Lower leg skin (tissue), 4 donors: ENCODE results near the gene METTL21A. TPM values are rescaled to one million over a fixed set of nuclear protein-coding genes. Genes with fewer than 3 reads are reported as not detected.
"Not testable (repeated sequence)": the region's sequence is repeated elsewhere in the genome, so short reads cannot be mapped to it uniquely, and the experiment has no call there.

ENCODE experiments used
- DNase-seq, 2 donors: peaks; one replicate each; pipeline ENCODE4 v3.0.0-alpha.2; 2019; ENCODE audit warnings: low spot score in 2 of 2
- H3K4me3 ChIP-seq: fragments of 200-600 bp; sonication (generic); 2 replicates; pipeline ENCODE4 v1.5.1; 2017; ENCODE audit warnings: mild to moderate bottlenecking, low read depth; ENCODE audit not compliant: poor library complexity, severe bottlenecking
- POLR2A ChIP-seq, 2 donors: fragments of 450-650 bp; IDR thresholded peaks; one replicate each; pipeline ENCODE4 v1.6.1; 2016 to 2017; ENCODE audit warnings: antibody characterized with exemption in 2 of 2, mild to moderate bottlenecking in 1 of 2, moderate library complexity in 1 of 2
- WGBS, 2 donors: methylation state at CpG; one replicate each; pipeline ENCODE4 v1.1.5; 2018; 5-methylcytosine and 5-hydroxymethylcytosine counted together
- intact Hi-C: fragments of 100-400 bp; cut with DNase I; formaldehyde crosslinking; loops from one replicate; pipeline ENCODE4 v1.15.0; 2023; ENCODE audit warnings: low total_unique reads
- total RNA-seq, 4 donors: library from RNA; depleted of rRNA; stranded (reverse); fragments of >200 nt; gene quantifications; one replicate each; pipeline ENCODE4 v1.1.0, GENCODE V29; 2016
- TF ChIP-seq, protein P1 (sequence below), 3 donors: fragments of 450-650 bp; IDR thresholded peaks; one replicate each; pipeline ENCODE4 v1.5.1; 2016; ENCODE audit warnings: antibody characterized with exemption in 3 of 3, mild to moderate bottlenecking in 3 of 3, moderate library complexity in 2 of 3

METTL21A gene
- total RNA-seq, 4 donors from 2014 or later: 4.5 to 18.4 (median 10.2) TPM

DNA sequence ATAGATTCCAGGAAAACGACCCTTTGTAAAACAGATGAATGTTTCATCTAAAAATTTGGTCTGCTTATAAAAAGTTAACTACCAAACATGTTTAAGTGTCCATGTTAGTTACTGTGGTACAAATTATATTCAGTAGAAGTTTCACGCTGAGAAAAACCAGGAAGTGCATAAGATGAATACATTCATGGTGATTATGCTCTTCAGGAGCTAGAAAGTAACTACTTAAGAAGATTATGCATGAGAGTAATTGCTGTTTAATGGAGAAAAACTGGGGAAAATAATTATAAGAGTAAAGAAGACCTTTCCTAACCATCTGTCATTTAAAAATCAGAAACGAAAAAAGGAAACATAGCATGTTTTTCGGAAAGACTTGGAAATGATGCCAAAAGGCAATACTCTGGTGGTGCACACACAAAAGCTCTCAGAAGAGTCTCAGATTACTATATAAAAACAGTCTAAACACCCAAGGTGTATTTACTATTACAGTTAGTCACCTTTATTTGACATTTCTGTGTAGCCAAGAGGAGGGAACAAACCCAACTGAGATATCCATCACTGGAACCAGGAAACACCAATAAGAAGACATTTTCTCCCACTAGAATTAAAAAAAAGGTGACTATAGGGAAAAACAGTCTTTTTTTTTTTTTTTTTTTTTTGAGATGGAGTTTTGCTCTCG is 38.8 kb upstream of the METTL21A start:
- no peak overlapping the region for H3K4me3 ChIP-seq
- TF ChIP-seq, protein P1, sequence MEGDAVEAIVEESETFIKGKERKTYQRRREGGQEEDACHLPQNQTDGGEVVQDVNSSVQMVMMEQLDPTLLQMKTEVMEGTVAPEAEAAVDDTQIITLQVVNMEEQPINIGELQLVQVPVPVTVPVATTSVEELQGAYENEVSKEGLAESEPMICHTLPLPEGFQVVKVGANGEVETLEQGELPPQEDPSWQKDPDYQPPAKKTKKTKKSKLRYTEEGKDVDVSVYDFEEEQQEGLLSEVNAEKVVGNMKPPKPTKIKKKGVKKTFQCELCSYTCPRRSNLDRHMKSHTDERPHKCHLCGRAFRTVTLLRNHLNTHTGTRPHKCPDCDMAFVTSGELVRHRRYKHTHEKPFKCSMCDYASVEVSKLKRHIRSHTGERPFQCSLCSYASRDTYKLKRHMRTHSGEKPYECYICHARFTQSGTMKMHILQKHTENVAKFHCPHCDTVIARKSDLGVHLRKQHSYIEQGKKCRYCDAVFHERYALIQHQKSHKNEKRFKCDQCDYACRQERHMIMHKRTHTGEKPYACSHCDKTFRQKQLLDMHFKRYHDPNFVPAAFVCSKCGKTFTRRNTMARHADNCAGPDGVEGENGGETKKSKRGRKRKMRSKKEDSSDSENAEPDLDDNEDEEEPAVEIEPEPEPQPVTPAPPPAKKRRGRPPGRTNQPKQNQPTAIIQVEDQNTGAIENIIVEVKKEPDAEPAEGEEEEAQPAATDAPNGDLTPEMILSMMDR (IDR thresholded peaks at IDR 0.05): no peak
- no peak for TF ChIP-seq POLR2A (IDR thresholded peaks at IDR 0.05)
- no peak for DNase-seq
- WGBS, 2 donors: 47 to 51% methylated on average over 5 of the region's 5 CpGs
- intact Hi-C loops: no loop called here

DNA sequence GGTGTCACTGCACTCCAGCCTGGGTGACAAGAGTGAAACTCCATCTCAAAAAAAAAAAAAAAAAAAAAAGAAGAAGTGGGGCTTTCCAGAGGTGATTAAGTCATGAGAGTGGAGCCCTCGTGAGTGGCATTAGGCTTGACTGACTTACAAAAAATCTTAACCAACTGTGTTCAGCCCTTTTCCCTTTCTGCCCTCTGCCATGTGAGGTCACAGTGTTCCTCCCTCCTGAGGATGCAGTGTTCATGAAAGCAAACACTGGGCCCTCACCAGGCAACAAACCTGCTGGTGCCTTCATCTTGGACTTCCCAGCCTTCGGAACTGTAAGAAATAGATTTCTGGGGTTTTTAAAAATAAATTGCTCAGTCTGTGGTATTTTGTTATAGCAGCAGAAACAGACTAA is 37.0 kb upstream of the METTL21A start:
- H3K4me3 ChIP-seq: no peak overlapping the region
- WGBS, 2 donors: 67 to 68% methylated on average over 2 of the region's 2 CpGs
- intact Hi-C loops: no loop called here
- DNase-seq: no peak
- no peak for TF ChIP-seq POLR2A (IDR thresholded peaks at IDR 0.05)
- TF ChIP-seq, protein P1 (IDR thresholded peaks at IDR 0.05): no peak

DNA sequence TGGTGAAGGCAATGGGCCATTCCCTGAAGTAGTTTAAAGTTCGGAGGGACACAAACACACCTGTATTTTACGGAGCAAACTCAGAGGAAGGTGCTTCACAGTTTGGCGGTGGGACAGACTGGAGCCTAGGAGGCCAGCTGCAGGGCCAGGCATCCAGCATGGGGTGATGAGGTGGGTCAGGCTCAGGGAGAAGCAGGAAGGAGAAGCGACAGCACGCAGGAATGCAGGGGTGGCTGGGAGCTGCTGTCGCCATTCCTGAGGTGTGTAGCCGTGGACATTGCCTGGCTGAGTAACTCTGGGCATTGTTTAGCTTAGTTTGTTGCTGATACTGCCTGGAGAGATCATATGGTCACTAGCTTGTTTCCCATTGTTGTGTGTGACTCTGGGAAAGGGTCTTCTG is 35.8 kb upstream of the METTL21A start:
- no peak for TF ChIP-seq POLR2A (IDR thresholded peaks at IDR 0.05)
- TF ChIP-seq, protein P1 (IDR thresholded peaks at IDR 0.05): no peak
- H3K4me3 ChIP-seq: no peak overlapping the region
- WGBS, 2 donors: 85 to 89% methylated on average over 7 of the region's 7 CpGs

DNA sequence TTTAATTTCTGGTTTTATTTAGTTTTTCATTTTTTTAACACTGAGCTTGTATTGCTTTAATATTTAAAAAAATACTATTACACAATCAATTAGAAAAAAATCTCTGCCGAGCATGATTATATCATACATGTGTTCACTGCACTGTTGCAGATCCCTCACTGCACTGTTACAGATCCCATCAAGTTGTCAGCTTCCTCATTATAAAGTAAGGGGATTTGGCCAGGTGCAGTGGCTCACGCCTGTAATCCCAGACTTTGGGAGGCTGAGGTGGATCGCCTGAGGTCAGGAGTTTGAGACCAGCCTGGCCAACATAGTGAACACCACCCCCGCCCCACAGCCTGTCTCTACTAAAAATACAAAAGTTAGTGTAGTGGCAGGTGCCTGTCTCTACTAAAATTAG is 33.0 kb upstream of the METTL21A start:
- no peak for DNase-seq
- no peak overlapping the region for H3K4me3 ChIP-seq
- intact Hi-C loops: no loop called here
- 76 to 77% methylated on average over 4 of the region's 4 CpGs for WGBS, 2 donors
- TF ChIP-seq, protein P1 (IDR thresholded peaks at IDR 0.05): no peak
- TF ChIP-seq POLR2A (IDR thresholded peaks at IDR 0.05): no peak

More for the DNA sequence above, 35.8 kb upstream of the METTL21A start:
- intact Hi-C loops: no loop called here
- no peak for DNase-seq

DNA sequence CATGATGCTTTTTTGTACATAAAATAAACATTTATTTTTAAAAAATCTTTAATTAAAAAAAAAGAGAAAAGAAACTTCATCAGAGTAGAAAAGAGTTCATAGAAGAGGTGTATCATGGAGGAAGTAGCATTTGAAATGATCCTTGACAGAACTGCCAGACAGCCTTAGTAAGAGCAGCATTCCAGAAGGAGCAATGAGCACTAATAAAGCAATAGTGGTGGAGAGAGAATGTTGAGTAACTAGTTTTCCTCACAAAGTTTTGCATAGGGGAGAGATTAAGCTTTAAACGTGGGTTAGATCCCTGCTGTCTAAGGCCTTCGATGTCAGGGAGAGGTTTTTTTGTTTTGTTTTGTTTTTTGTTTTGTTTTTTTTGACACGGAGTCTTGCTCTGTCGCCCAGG is 29.8 kb upstream of the METTL21A start:
- no peak for TF ChIP-seq POLR2A (IDR thresholded peaks at IDR 0.05)
- TF ChIP-seq, protein P1 (IDR thresholded peaks at IDR 0.05): no peak
- intact Hi-C loops: no loop called here
- no peak overlapping the region for H3K4me3 ChIP-seq
- no peak for DNase-seq
- WGBS, 2 donors: 60 to 75% methylated on average over 4 of the region's 4 CpGs

DNA sequence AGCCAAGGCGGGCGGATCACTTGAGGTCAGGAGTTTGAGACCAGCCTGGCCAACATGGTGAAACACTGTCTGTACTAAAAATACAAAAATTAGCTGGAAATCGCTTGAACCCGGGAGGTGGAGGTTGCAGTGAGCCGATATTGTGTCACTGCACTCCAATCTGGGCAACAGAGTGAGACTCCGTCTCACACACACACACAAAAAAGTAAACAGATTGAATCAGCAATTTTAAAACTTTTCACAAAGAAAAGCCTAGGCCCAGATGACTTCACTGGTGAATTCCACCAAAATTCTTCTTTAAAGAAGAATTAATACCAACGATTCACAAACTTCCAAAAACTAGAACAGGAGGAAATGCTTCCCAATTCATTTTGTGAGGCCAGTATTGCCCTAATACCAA is 21.4 kb upstream of the METTL21A start:
- WGBS, 2 donors: 85 to 94% methylated on average over 7 of the region's 7 CpGs
- H3K4me3 ChIP-seq, intact Hi-C loops, DNase-seq: not testable (repeated sequence)
